Right lobe of liver (tissue), 4 donors: ENCODE data around the gene REG4.

Source experiments
- CTCF ChIP-seq, 4 donors: fragments of 200-600 bp in 3 of 4; fragments of 450-650 bp in 1 of 4; IDR thresholded peaks; one replicate each; pipeline versions ENCODE4 v1.5.1 to v1.8.0; 2016 to 2022; ENCODE audit warnings: antibody characterized with exemption in 4 of 4, mild to moderate bottlenecking in 2 of 4
- POLR2A ChIP-seq: fragments of 450-650 bp; IDR thresholded peaks from one replicate; pipeline ENCODE4 v1.6.1; 2017; ENCODE audit warnings: antibody characterized with exemption, mild to moderate bottlenecking
- donor health status: DM: no; HTN: no; CAD: no.
- donor health status: DM: no; HTN: no; CAD: no.
- donor health status: DM: no; HTN: yes; CAD: no.

GRCh38 chr1:119784191-119784781, 27.0 kb downstream of the REG4 start:
- TF ChIP-seq POLR2A, result no peak
- no peak for TF ChIP-seq CTCF (IDR thresholded peaks at IDR 0.05)
